ENCODE results near the gene ERI3.

DNA sequence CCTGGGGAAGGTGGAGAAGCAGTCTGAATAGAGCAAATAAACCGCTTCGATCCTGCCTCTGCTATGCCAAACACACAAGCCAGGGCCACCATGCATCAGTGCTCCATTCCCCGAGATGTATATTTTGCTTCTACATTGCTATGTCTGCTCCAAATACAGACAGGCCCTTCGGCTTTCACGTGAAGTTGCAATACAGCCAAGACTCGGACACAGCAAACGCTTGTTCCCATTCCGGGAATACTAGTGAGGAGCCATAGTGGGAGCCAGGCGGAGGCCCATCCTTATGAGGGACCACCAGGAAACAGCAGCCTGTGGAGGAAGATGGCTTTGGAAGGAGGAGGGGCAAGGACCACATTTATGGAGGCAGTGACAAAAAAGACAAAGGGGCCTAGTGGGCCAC lies 22.6 kb downstream of the ERI3 start:
- no peak for TF ChIP-seq PAX5 (IDR thresholded peaks at IDR 0.05; ENCODE audit: insufficient read depth, low read length, severe bottlenecking)
- no peak for TF ChIP-seq POLR2A (IDR thresholded peaks at IDR 0.05; ENCODE audit: low read depth, low read length)
- TF ChIP-seq POLR2AphosphoS5 (IDR thresholded peaks at IDR 0.05; ENCODE audit: low read depth, low read length), result no peak
- no peak for TF ChIP-seq TAF1 (IDR thresholded peaks at IDR 0.05; ENCODE audit: low read depth, low read length)
- no peak for TF ChIP-seq SPI1 (IDR thresholded peaks at IDR 0.05; ENCODE audit: low read depth, low read length)
- no peak for TF ChIP-seq POU2F2 (IDR thresholded peaks at IDR 0.05; ENCODE audit: low read depth, low read length)
